GM23338 (cell line): Measurements from ENCODE around the gene ADGRB3.

Experiments
- CREB1 ChIP-seq: fragments of 250-450 bp; sonication (Bioruptor Pico); IDR thresholded peaks from 2 replicates; pipeline ENCODE4 v1.5.0; 2020; ENCODE audit warnings: low read depth, mild to moderate bottlenecking, moderate library complexity
- CTCF ChIP-seq, 2 experiments: fragments of 200-600 bp in 1 of 2; sonication (generic) in 1 of 2; conservative IDR thresholded peaks; 2 replicates each; pipeline versions ENCODE4 v1.5.1 to v1.6.1; 2016 to 2017; ENCODE audit warnings: antibody characterized with exemption in 2 of 2, low read depth in 2 of 2, mild to moderate bottlenecking in 2 of 2, moderate library complexity in 1 of 2
- EZH2 ChIP-seq: fragments of 200-600 bp; sonication (generic); IDR thresholded peaks from one replicate; pipeline ENCODE4 v1.8.0; 2017; ENCODE audit warnings: antibody characterized with exemption, mild to moderate bottlenecking, low read depth; ENCODE audit not compliant: unreplicated experiment
- EZH2phosphoT487 ChIP-seq: fragments of 200-600 bp; sonication (generic); IDR thresholded peaks from one replicate; pipeline ENCODE4 v1.8.1; 2018; ENCODE audit warnings: antibody characterized with exemption; ENCODE audit not compliant: unreplicated experiment
- NANOG ChIP-seq: IDR thresholded peaks from 2 replicates; pipeline ENCODE4 v1.6.1; 2016; ENCODE audit warnings: antibody characterized with exemption, borderline replicate concordance
- POLR2AphosphoS5 ChIP-seq: IDR thresholded peaks from 2 replicates; pipeline ENCODE4 v1.6.1; 2016; ENCODE audit warnings: antibody characterized with exemption, low read depth
- ZNF114 ChIP-seq: fragments of 250-450 bp; sonication (Bioruptor Pico); IDR thresholded peaks from 2 replicates; pipeline ENCODE4 v1.5.0; 2020; ENCODE audit warnings: mild to moderate bottlenecking, moderate library complexity
- TF ChIP-seq, protein P1 (sequence below): IDR thresholded peaks from 2 replicates; pipeline ENCODE4 v1.6.1; 2016; ENCODE audit warnings: antibody characterized with exemption

DNA sequence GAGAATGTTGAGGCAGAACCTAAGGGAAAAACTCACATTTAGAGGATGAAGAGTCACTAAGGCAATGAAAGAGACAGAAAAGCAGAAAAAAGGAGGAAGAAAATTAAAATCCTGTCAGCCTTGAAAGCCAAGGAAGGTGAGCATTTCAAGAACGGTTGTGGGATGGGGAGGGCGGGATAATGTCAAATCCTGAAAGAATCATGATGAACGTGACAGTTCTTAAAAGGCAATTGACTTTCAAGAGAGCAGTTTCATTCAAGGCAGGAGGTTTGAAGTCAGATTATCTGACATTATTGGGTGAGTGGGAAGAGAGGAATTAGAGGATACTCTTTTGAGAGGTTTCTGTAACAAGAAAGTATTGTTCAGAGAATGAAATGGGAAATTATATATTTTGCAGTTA, 284.5 kb downstream of the ADGRB3 start:
- TF ChIP-seq CTCF (conservative IDR thresholded peaks at IDR 0.05; ENCODE audit: low read depth in 2 of 2) (no peak), POLR2AphosphoS5 (no peak), EZH2 (no peak), CREB1 (no peak), EZH2phosphoT487 (no peak), NANOG (no peak), ZNF114 (CRISPR knock-in tag) (no peak)
- TF ChIP-seq, protein P1, sequence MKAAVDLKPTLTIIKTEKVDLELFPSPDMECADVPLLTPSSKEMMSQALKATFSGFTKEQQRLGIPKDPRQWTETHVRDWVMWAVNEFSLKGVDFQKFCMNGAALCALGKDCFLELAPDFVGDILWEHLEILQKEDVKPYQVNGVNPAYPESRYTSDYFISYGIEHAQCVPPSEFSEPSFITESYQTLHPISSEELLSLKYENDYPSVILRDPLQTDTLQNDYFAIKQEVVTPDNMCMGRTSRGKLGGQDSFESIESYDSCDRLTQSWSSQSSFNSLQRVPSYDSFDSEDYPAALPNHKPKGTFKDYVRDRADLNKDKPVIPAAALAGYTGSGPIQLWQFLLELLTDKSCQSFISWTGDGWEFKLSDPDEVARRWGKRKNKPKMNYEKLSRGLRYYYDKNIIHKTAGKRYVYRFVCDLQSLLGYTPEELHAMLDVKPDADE, result no peak
